Dermis microvascular lymphatic vessel endothelial cell (primary cell): ENCODE data around the gene TMEM145. TPM values are rescaled to one million over a fixed set of nuclear protein-coding genes. Genes with fewer than 3 reads are reported as not detected.

ENCODE experiments used
- DNase-seq, 2 donors: peaks; one replicate each; pipeline versions ENCODE4 v3.0.0 to v3.0.0-alpha.2; 2010; ENCODE audit warnings: low read depth in 2 of 2
- total RNA-seq: library from RNA; depleted of rRNA; stranded (reverse); fragments of >200 nt; gene quantifications from 2 replicates; pipeline ENCODE4 v1.2.1, GENCODE V29; 2014

TMEM145 gene
- total RNA-seq, 1 donor from 2014 or later = 0.26 TPM

- DNase-seq = no peak
Measured at GRCh38 chr19:42360787-42361544, 47.9 kb downstream of the TMEM145 start.

DNA sequence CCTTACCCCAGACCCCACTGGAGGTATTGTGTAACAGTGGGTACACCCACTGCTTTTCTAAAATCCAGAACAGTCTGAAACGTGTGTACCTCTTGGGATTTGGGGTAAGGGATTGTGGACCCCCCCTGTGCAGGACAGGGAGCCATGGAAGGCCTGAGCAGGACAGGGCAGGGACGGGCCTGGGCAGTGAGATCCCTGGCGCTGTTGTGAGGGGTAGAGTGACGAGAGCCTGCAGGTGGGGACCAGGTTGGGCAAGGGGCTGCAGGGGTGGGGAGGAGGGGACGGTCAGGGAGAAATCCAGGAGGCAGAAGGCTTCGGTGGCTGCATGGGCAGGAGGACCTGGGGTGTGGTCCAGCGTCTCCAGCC is 48.4 kb downstream of the TMEM145 start:
- DNase-seq = no peak

- DNase-seq = no peak
Measured at GRCh38 chr19:42362342-42362741, 49.2 kb downstream of the TMEM145 start.

DNA sequence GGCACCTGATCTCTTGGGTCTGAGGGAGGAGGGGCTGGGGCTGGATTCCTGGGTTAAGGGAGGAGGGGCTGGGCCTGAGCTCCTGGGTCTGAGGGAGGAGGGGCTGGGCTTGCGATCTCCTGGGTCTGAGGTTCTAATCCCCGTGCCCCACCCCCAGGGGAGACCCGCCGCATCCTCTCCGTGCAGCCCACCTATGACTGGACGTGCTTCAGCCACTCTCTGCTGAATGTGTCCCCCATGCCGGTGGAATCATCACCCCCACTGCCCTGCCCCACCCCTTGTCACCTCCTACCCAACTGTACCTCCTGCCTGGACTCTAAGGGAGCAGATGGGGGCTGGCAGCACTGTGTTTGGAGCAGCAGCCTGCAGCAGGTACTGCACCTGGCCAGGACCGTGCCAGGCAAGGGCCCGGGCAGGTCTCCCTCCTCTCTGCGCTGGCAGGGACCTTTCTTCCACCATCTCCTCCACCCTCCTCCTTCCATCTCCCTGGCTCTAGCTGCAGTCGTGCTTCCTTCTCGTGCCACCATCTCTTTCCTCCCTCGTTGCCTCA is 49.9 kb downstream of the TMEM145 start:
- DNase-seq = no peak

GRCh38 chr19:42363614-42364346 is 50.7 kb downstream of the TMEM145 start:
- DNase-seq = no peak

GRCh38 chr19:42366673-42367072 is 53.6 kb downstream of the TMEM145 start:
- DNase-seq = no peak

DNA sequence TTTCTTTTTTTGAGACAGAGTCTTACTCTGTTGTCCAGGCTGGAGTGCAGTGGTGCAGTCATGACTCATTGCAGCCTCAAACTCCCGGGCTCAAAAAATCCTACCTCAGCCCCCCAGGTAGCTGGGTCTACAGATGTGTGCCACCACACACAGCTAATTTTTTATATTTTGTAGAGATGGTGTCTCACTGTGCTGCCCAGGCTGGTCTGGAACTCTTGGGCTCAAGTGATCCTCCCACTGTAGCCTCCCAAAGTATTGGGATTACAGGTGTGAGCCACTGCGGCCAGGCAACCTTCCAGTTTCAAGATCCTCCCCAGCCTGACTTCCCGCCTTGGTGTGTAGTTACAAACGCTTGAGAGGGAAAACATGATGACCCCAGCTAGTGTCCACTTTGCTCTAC is 54.8 kb downstream of the TMEM145 start:
- DNase-seq = no peak

GRCh38 chr19:42368360-42368759 is 55.3 kb downstream of the TMEM145 start:
- no peak for DNase-seq

DNA sequence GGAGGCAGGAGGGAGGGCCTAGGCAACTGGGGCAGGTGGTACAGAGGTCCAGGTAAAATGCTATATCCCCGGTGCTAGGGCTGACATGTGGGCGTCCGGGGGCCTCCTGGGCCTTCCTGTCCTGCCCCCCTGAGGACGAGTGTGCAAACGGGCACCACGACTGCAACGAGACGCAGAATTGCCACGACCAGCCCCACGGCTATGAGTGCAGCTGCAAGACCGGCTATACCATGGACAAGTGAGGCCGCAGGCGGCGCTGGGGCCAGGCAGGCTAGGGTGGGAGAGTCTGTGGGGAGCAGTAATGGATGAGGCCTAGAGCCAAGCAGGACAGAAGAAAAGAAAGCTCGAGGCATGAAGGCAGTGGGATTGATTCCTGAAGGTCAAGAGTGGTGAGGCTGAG is 55.7 kb downstream of the TMEM145 start:
- no peak for DNase-seq

DNA sequence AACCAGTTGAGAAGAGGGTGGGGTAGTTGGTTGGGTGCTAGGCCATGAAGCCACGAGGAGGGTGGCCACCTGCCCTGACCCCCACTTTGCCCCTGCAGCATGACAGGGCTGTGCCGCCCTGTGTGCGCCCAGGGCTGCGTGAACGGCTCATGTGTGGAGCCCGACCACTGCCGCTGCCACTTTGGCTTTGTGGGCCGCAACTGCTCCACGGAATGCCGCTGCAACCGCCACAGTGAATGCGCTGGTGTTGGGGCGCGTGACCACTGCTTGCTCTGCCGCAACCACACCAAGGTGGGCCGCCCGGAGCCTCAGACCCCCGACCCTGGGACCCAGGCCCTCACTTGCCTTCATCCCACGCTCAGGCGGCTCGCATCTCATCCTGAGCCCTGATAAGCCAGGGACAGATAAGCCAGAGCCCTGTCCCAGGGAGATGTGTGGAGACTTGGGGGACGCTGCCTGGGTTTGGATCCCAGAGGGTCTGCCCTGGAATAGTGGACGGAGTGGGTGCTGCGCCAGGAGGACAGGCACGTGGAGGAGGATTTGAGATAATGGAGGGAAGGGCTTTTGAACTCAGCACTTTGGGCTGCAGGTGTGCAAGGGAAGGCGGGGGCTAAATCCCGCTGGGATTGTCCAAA is 56.4 kb downstream of the TMEM145 start:
- DNase-seq = no peak

DNA sequence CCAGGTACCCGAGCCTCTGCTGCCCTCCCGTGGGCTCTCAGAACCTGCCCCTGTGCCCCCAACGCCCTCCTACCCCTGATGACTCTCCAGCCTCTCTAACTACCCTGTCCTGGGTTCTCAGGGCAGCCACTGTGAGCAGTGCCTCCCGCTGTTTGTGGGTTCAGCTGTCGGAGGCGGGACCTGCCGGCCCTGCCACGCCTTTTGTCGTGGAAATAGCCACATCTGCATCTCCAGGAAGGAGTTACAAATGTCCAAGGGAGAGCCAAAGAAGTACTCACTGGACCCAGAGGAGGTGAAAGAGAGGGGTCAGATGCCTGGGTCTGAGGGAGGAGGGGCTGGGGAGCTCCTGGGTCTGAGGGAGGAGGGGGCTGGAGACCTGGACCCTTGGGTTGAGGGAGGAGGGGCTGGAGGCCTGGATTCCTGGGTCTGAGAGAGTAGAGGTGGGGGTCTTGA is 57.0 kb downstream of the TMEM145 start:
- no peak for DNase-seq

GRCh38 chr19:42370626-42371175 is 57.6 kb downstream of the TMEM145 start:
- DNase-seq = no peak

Other genes with a start within 250 kb of the TMEM145 start
- under 0.01 TPM in 1 of 2 replicates, not detected in the other for gene GRIK5, start 243.1 kb upstream of the TMEM145 start, total RNA-seq
- gene ZNF574, start 237.1 kb upstream of the TMEM145 start, total RNA-seq = 8.0 and 13.4 TPM in 2 replicates
- gene POU2F2, start 180.9 kb upstream of the TMEM145 start, total RNA-seq = 0.26 and 1.0 TPM in 2 replicates
- gene DEDD2, start 95.6 kb upstream of the TMEM145 start, total RNA-seq = 15.0 and 20.9 TPM in 2 replicates
- 4.9 and 6.2 TPM in 2 replicates for gene ZNF526, start 93.0 kb upstream of the TMEM145 start, total RNA-seq
- gene GSK3A, start 70.7 kb upstream of the TMEM145 start, total RNA-seq = 8.9 and 13.9 TPM in 2 replicates
- gene ERF, start 58.2 kb upstream of the TMEM145 start, total RNA-seq = 18.4 and 31.1 TPM in 2 replicates
- gene CIC, start 44.1 kb upstream of the TMEM145 start, total RNA-seq = 8.7 and 14.0 TPM in 2 replicates
- 0.13 and 0.51 TPM in 2 replicates for gene PRR19, start 11.2 kb upstream of the TMEM145 start, total RNA-seq
- 34.0 and 36.9 TPM in 2 replicates for gene PAFAH1B3, start 10.7 kb upstream of the TMEM145 start, total RNA-seq
- 15.3 and 27.6 TPM in 2 replicates for gene MEGF8, start 12.3 kb downstream of the TMEM145 start, total RNA-seq
- 0.13 TPM in 1 of 2 replicates, not detected in the other for gene CNFN, start 77.0 kb downstream of the TMEM145 start, total RNA-seq
- 5.0 and 6.3 TPM in 2 replicates for gene LIPE, start 114.1 kb downstream of the TMEM145 start, total RNA-seq
- not detected in 2 replicates for gene CXCL17, start 129.6 kb downstream of the TMEM145 start, total RNA-seq
- 10.9 and 35.7 TPM in 2 replicates for gene CEACAM1, start 215.2 kb downstream of the TMEM145 start, total RNA-seq